Muscle of leg (tissue), 11 donors: ENCODE data around the gene DIS3L2. TPM values are rescaled to one million over a fixed set of nuclear protein-coding genes. Genes with fewer than 3 reads are reported as not detected.

Source experiments
- DNase-seq: peaks from one replicate; pipeline ENCODE4 v3.0.0; 2013
- H3K27ac ChIP-seq: one replicate; pipeline ENCODE4 v1.5.1; 2013; ENCODE audit warnings: mild to moderate bottlenecking, low read length, control low read depth
- H3K27me3 ChIP-seq: one replicate; pipeline ENCODE4 v1.6.1; 2013; ENCODE audit warnings: low read length; ENCODE audit not compliant: control insufficient read depth, insufficient read depth
- H3K36me3 ChIP-seq: one replicate; pipeline ENCODE4 v1.6.1; 2013; ENCODE audit warnings: low read length; ENCODE audit not compliant: control insufficient read depth, insufficient read depth
- H3K4me1 ChIP-seq: one replicate; pipeline ENCODE4 v1.6.1; 2013; ENCODE audit warnings: low read length; ENCODE audit not compliant: control insufficient read depth, insufficient read depth
- H3K4me3 ChIP-seq: one replicate; pipeline ENCODE4 v1.5.1; 2013; ENCODE audit warnings: low read length, control low read depth
- H3K9me3 ChIP-seq: replicated peaks from 2 replicates; pipeline ENCODE4 v1.6.1; 2013; ENCODE audit warnings: low read depth, low read length; ENCODE audit not compliant: control insufficient read depth
- WGBS: methylation state at CpG from one replicate; pipeline ENCODE4 v1.1.5; 2013; ENCODE audit warnings: missing lambda C conversion rate; ENCODE audit not compliant: insufficient coverage; 5-methylcytosine and 5-hydroxymethylcytosine counted together
- polyA plus RNA-seq, 8 donors: library from polyadenylated mRNA; unstranded; fragments of 120-200 nt; gene quantifications; one replicate each; pipeline versions ENCODE4 v1.2.1 to v1.2.3, GENCODE V29; 2013; ENCODE audit warnings: inconsistent platforms in 1 of 8, low replicate concordance in 1 of 8; ENCODE audit not compliant: insufficient read length in 8 of 8, insufficient read depth in 1 of 8
- total RNA-seq: library from RNA; stranded (reverse); fragments of 120-200 nt; gene quantifications from one replicate; pipeline ENCODE4 v1.2.4, GENCODE V29; 2013

DIS3L2 gene
- total and polyA plus RNA-seq, 9 donors: 19.3 to 29.8 (median 24.3) TPM

- no CpG with 5 or more reads among the region's 3 CpGs for WGBS
- H3K36me3 ChIP-seq: peaks cover 18% of the 10 kb centered on the region
- no peaks in the 10 kb centered on the region for H3K9me3 ChIP-seq
- H3K27ac ChIP-seq: no peak overlapping the region
- H3K4me1 ChIP-seq: no peaks in the 10 kb centered on the region
- H3K27me3 ChIP-seq: no peaks in the 10 kb centered on the region
- no peak overlapping the region for H3K4me3 ChIP-seq
- no peak for DNase-seq
Observed at GRCh38 chr2:232132181-232132580, 170.7 kb downstream of the DIS3L2 start.

- Histone ChIP-seq H3K36me3 (peaks cover 18% of the 10 kb centered on the region), H3K4me1 (no peaks in the 10 kb centered on the region), H3K27me3 (no peaks in the 10 kb centered on the region), H3K27ac (no peak overlapping the region), H3K4me3 (no peak overlapping the region), H3K9me3 (no peaks in the 10 kb centered on the region)
- DNase-seq: no peak
- WGBS: no CpG with 5 or more reads among the region's 1 CpG
Observed at GRCh38 chr2:232133078-232133477, 171.6 kb downstream of the DIS3L2 start.

- Histone ChIP-seq H3K4me1 (no peaks in the 10 kb centered on the region), H3K4me3 (no peak overlapping the region), H3K36me3 (peaks cover 18% of the 10 kb centered on the region), H3K27ac (no peak overlapping the region), H3K27me3 (no peaks in the 10 kb centered on the region), H3K9me3 (no peaks in the 10 kb centered on the region)
- DNase-seq: no peak
- 91% methylated on average over 4 of the region's 4 CpGs for WGBS
Observed at GRCh38 chr2:232134939-232135338, 173.4 kb downstream of the DIS3L2 start.

GRCh38 chr2:232137356-232138147 lies 176.0 kb downstream of the DIS3L2 start:
- no peaks in the 10 kb centered on the region for H3K9me3 ChIP-seq
- H3K27ac ChIP-seq: no peak overlapping the region
- no peak overlapping the region for H3K4me3 ChIP-seq
- no peaks in the 10 kb centered on the region for H3K27me3 ChIP-seq
- WGBS: 38% methylated on average over 2 of the region's 3 CpGs
- DNase-seq: peak; percentile 24
- H3K4me1 ChIP-seq: no peaks in the 10 kb centered on the region
- peaks cover 6% of the 10 kb centered on the region for H3K36me3 ChIP-seq

GRCh38 chr2:232138441-232138840 lies 176.9 kb downstream of the DIS3L2 start:
- no peak overlapping the region for H3K27ac ChIP-seq
- no peak for DNase-seq
- H3K27me3 ChIP-seq: no peaks in the 10 kb centered on the region
- 62% methylated on average over 2 of the region's 5 CpGs for WGBS
- no peaks in the 10 kb centered on the region for H3K9me3 ChIP-seq
- H3K4me3 ChIP-seq: no peak overlapping the region
- no peaks in the 10 kb centered on the region for H3K4me1 ChIP-seq
- peaks cover 2% of the 10 kb centered on the region for H3K36me3 ChIP-seq

GRCh38 chr2:232139171-232139594 lies 177.7 kb downstream of the DIS3L2 start:
- no CpG with 5 or more reads among the region's 4 CpGs for WGBS
- no peaks in the 10 kb centered on the region for H3K27me3 ChIP-seq
- H3K4me3 ChIP-seq: no peak overlapping the region
- no peaks in the 10 kb centered on the region for H3K4me1 ChIP-seq
- DNase-seq: no peak
- H3K27ac ChIP-seq: no peak overlapping the region
- no peaks in the 10 kb centered on the region for H3K9me3 ChIP-seq
- peaks cover 2% of the 10 kb centered on the region for H3K36me3 ChIP-seq

- Histone ChIP-seq H3K27me3 (no peaks in the 10 kb centered on the region), H3K9me3 (no peaks in the 10 kb centered on the region), H3K4me3 (no peak overlapping the region), H3K36me3 (peaks cover 2% of the 10 kb centered on the region), H3K4me1 (no peaks in the 10 kb centered on the region), H3K27ac (no peak overlapping the region)
- 90% methylated on average over 1 of the region's 2 CpGs for WGBS
- no peak for DNase-seq
Observed at GRCh38 chr2:232139786-232140562, 178.5 kb downstream of the DIS3L2 start.

- no peak for DNase-seq
- Histone ChIP-seq H3K27me3 (no peaks in the 10 kb centered on the region), H3K9me3 (no peaks in the 10 kb centered on the region), H3K4me1 (no peaks in the 10 kb centered on the region), H3K27ac (no peak overlapping the region), H3K36me3 (no peaks in the 10 kb centered on the region), H3K4me3 (no peak overlapping the region)
- WGBS: 86% methylated on average over 1 of the region's 1 CpG
Observed at GRCh38 chr2:232141591-232141990, 180.1 kb downstream of the DIS3L2 start.

- 4% methylated on average over 2 of the region's 3 CpGs for WGBS
- H3K27ac ChIP-seq: no peak overlapping the region
- no peak overlapping the region for H3K4me3 ChIP-seq
- no peaks in the 10 kb centered on the region for H3K36me3 ChIP-seq
- no peaks in the 10 kb centered on the region for H3K9me3 ChIP-seq
- peak; percentile 68 for DNase-seq
- no peaks in the 10 kb centered on the region for H3K4me1 ChIP-seq
- H3K27me3 ChIP-seq: no peaks in the 10 kb centered on the region
Observed at GRCh38 chr2:232142049-232142448, 180.5 kb downstream of the DIS3L2 start.

GRCh38 chr2:232142502-232142901 lies 181.0 kb downstream of the DIS3L2 start:
- no CpG with 5 or more reads among the region's 5 CpGs for WGBS

More at GRCh38 chr2:232142502-232142901, 181.0 kb downstream of the DIS3L2 start:
- Histone ChIP-seq H3K4me3 (no peak overlapping the region), H3K9me3 (no peaks in the 10 kb centered on the region), H3K27me3 (no peaks in the 10 kb centered on the region), H3K4me1 (no peaks in the 10 kb centered on the region), H3K27ac (no peak overlapping the region), H3K36me3 (no peaks in the 10 kb centered on the region)
- no peak for DNase-seq
